ENCODE results near the gene NPAS3. TPM values are rescaled to one million over a fixed set of nuclear protein-coding genes. Genes with fewer than 3 reads are reported as not detected.
A peak's percentile ranks its signal among the peaks of the same experiment; 100 is the strongest.
"Not testable (repeated sequence)": the region's sequence is repeated elsewhere in the genome, so short reads cannot be mapped to it uniquely, and the experiment has no call there.

Gene NPAS3
- polyA plus RNA-seq, 4 donors = 1.6 to 9.6 (median 8.4) TPM

- DNase-seq (ENCODE audit: low read depth in 4 of 4, low spot score in 3 of 4) = no peak
Observed at GRCh38 chr14:33065634-33066033, 127.0 kb downstream of the NPAS3 start.

GRCh38 chr14:33068040-33068439 lies 129.4 kb downstream of the NPAS3 start:
- DNase-seq (ENCODE audit: low read depth in 4 of 4, low spot score in 3 of 4) = no peak

GRCh38 chr14:33068626-33069025 lies 129.9 kb downstream of the NPAS3 start:
- no peak for DNase-seq (ENCODE audit: low read depth in 4 of 4, low spot score in 3 of 4)

- DNase-seq (ENCODE audit: low read depth in 4 of 4, low spot score in 3 of 4) = no peak
Observed at GRCh38 chr14:33070475-33070874, 131.8 kb downstream of the NPAS3 start.

GRCh38 chr14:33073023-33073422 lies 134.3 kb downstream of the NPAS3 start:
- no peak for DNase-seq (ENCODE audit: low read depth in 4 of 4, low spot score in 3 of 4)

- no peak for DNase-seq (ENCODE audit: low read depth in 4 of 4, low spot score in 3 of 4)
Observed at GRCh38 chr14:33081259-33081658, 142.6 kb downstream of the NPAS3 start.

- DNase-seq (ENCODE audit: low read depth in 4 of 4, low spot score in 3 of 4) = no peak
Observed at GRCh38 chr14:33085799-33086198, 147.1 kb downstream of the NPAS3 start.

- DNase-seq (ENCODE audit: low read depth in 4 of 4, low spot score in 3 of 4) = not testable (repeated sequence)
Observed at GRCh38 chr14:33088274-33088673, 149.6 kb downstream of the NPAS3 start.

- no peak for DNase-seq (ENCODE audit: low read depth in 4 of 4, low spot score in 3 of 4)
Observed at GRCh38 chr14:33098016-33098415, 159.3 kb downstream of the NPAS3 start.

GRCh38 chr14:33103489-33103888 lies 164.8 kb downstream of the NPAS3 start:
- DNase-seq (ENCODE audit: low read depth in 4 of 4, low spot score in 3 of 4) = no peak

GRCh38 chr14:33103966-33104365 lies 165.3 kb downstream of the NPAS3 start:
- no peak for DNase-seq (ENCODE audit: low read depth in 4 of 4, low spot score in 3 of 4)

GRCh38 chr14:33110737-33111443 lies 172.2 kb downstream of the NPAS3 start:
- DNase-seq (ENCODE audit: low read depth in 4 of 4, low spot score in 3 of 4) = peak in 1 of 4 donors; percentile 5

- no peak for DNase-seq (ENCODE audit: low read depth in 4 of 4, low spot score in 3 of 4)
Observed at GRCh38 chr14:33114331-33114730, 175.7 kb downstream of the NPAS3 start.

- DNase-seq (ENCODE audit: low read depth in 4 of 4, low spot score in 3 of 4) = peak in 2 of 4 donors; percentile 10 to 15
Observed at GRCh38 chr14:33118668-33119067, 180.0 kb downstream of the NPAS3 start.

GRCh38 chr14:33120341-33120740 lies 181.7 kb downstream of the NPAS3 start:
- DNase-seq (ENCODE audit: low read depth in 4 of 4, low spot score in 3 of 4) = no peak

- no peak for DNase-seq (ENCODE audit: low read depth in 4 of 4, low spot score in 3 of 4)
Observed at GRCh38 chr14:33120966-33121365, 182.3 kb downstream of the NPAS3 start.

- DNase-seq (ENCODE audit: low read depth in 4 of 4, low spot score in 3 of 4) = no peak
Observed at GRCh38 chr14:33123281-33123680, 184.6 kb downstream of the NPAS3 start.

GRCh38 chr14:33126433-33126832 lies 187.8 kb downstream of the NPAS3 start:
- no peak for DNase-seq (ENCODE audit: low read depth in 4 of 4, low spot score in 3 of 4)

GRCh38 chr14:33127531-33127930 lies 188.9 kb downstream of the NPAS3 start:
- no peak for DNase-seq (ENCODE audit: low read depth in 4 of 4, low spot score in 3 of 4)

GRCh38 chr14:33131801-33132200 lies 193.1 kb downstream of the NPAS3 start:
- no peak for DNase-seq (ENCODE audit: low read depth in 4 of 4, low spot score in 3 of 4)

GRCh38 chr14:33134162-33134561 lies 195.5 kb downstream of the NPAS3 start:
- no peak for DNase-seq (ENCODE audit: low read depth in 4 of 4, low spot score in 3 of 4)

GRCh38 chr14:33134975-33135374 lies 196.3 kb downstream of the NPAS3 start:
- no peak for DNase-seq (ENCODE audit: low read depth in 4 of 4, low spot score in 3 of 4)
